Hepatic stellate cell (primary cell): ENCODE measurements around the gene OBI1.
A peak's percentile ranks its signal among the peaks of the same experiment; 100 is the strongest.

ENCODE experiments used
- DNase-seq: peaks from one replicate; pipeline ENCODE4 v3.0.0; 2011; ENCODE audit warnings: low spot score

OBI1 gene

GRCh38 chr13:78658630-78659449 is at the start of gene OBI1:
OBI1 (minus strand) TSS chr13:78659155; CDS start chr13:78659120, 35 bp downstream.
- DNase-seq: peak; percentile 86

- DNase-seq: no peak
Measured at GRCh38 chr13:78701383-78701782, 42.4 kb upstream of the OBI1 start.

GRCh38 chr13:78700121-78700910 is 41.4 kb upstream of the OBI1 start:
- DNase-seq: no peak

- no peak for DNase-seq
Measured at GRCh38 chr13:78689011-78689410, 30.1 kb upstream of the OBI1 start.

- no peak for DNase-seq
Measured at GRCh38 chr13:78686461-78686860, 27.5 kb upstream of the OBI1 start.

GRCh38 chr13:78680576-78681350 is 21.8 kb upstream of the OBI1 start:
- DNase-seq: no peak

GRCh38 chr13:78680115-78680561 is 21.2 kb upstream of the OBI1 start:
- no peak for DNase-seq

GRCh38 chr13:78679329-78679728 is 20.4 kb upstream of the OBI1 start:
- DNase-seq: no peak

- no peak for DNase-seq
Measured at GRCh38 chr13:78675112-78675511, 16.2 kb upstream of the OBI1 start.

- DNase-seq: no peak
Measured at GRCh38 chr13:78674638-78675037, 15.7 kb upstream of the OBI1 start.

GRCh38 chr13:78662467-78662866 is 3.5 kb upstream of the OBI1 start:
- DNase-seq: no peak

GRCh38 chr13:78660495-78660857 is 1.5 kb upstream of the OBI1 start:
- DNase-seq: no peak

GRCh38 chr13:78659732-78660494 is 958 bp upstream of the OBI1 start:
- peak; percentile 10 for DNase-seq

- DNase-seq: peak; percentile 4
Measured at GRCh38 chr13:78659450-78659730, 435 bp upstream of the OBI1 start.

- DNase-seq: peak; percentile 30
Measured at GRCh38 chr13:78657699-78658629, 991 bp downstream of the OBI1 start.

- DNase-seq: no peak
Measured at GRCh38 chr13:78655906-78656305, 3.0 kb downstream of the OBI1 start.

- no peak for DNase-seq
Measured at GRCh38 chr13:78655007-78655406, 3.9 kb downstream of the OBI1 start.

GRCh38 chr13:78652651-78653050 is 6.3 kb downstream of the OBI1 start:
- DNase-seq: no peak

- no peak for DNase-seq
Measured at GRCh38 chr13:78650717-78651083, 8.3 kb downstream of the OBI1 start.

- DNase-seq: no peak
Measured at GRCh38 chr13:78649997-78650716, 8.8 kb downstream of the OBI1 start.
